HepG2 (cell line): ENCODE data around the gene YLPM1. TPM values are rescaled to one million over a fixed set of nuclear protein-coding genes. Genes with fewer than 3 reads are reported as not detected.

Experiments used
- ATAC-seq: fragments of 200-7000 bp; cut with Tn5 transposase; 3 replicates; pipeline ENCODE4 v1.9.1; 2020; ENCODE audit warnings: mild to moderate bottlenecking, moderate library complexity
- BruUV-seq: library from RNA; stranded (reverse); fragments of 400-500 nt; replicated peaks from 2 replicates; lab custom pipeline; 2021; lab: Mats Ljungman, UMichigan
- CTCF ChIA-PET: fragments of 300-600 bp; formaldehyde crosslinking; extraction: SDS; loops from one replicate; lab custom pipeline; 2021; ENCODE audit warnings: low total read pairs, inconsistent platforms, low intra/inter-chr PET ratio; lab: Yijun Ruan, JAX
- POLR2A ChIA-PET: fragments of 350-600 bp; sonication (Branson Sonifier 250); formaldehyde crosslinking; loops from one replicate; lab custom pipeline; 2020; ENCODE audit warnings: antibody characterized with exemption, inconsistent platforms; lab: Yijun Ruan, JAX
- DNase-seq: peaks from one replicate; pipeline ENCODE4 v3.0.0-alpha.2; 2015; ENCODE audit warnings: low spot score
- FAIRE-seq: peaks from 3 replicates; lab custom pipeline; 2011; peaks lifted over from hg19 to GRCh38; lab: Jason Lieb, UNC
- H2AFZ ChIP-seq: one replicate; pipeline ENCODE4 v1.6.1; 2011; ENCODE audit warnings: low read length, inconsistent platforms
- H3K27ac ChIP-seq: fragments of 300-600 bp; 3 replicates; pipeline ENCODE4 v1.8.0; 2011; ENCODE audit warnings: mixed run types, mild to moderate bottlenecking, mixed read lengths, low read length, inconsistent platforms; ENCODE audit not compliant: insufficient read depth; ENCODE audit errors: extremely low read length
- H3K27me3 ChIP-seq, 2 experiments: fragments of 200-600 bp in 1 of 2; 2 replicates in 1 of 2; 3 replicates in 1 of 2; pipeline versions ENCODE4 v1.6.0 to v1.8.0; 2011; ENCODE audit warnings: low read length in 2 of 2, mild to moderate bottlenecking in 2 of 2, moderate library complexity in 2 of 2, inconsistent platforms in 1 of 2; ENCODE audit not compliant: insufficient read depth in 2 of 2, control insufficient read depth in 1 of 2
- H3K36me3 ChIP-seq, 2 experiments: fragments of 200-600 bp in 1 of 2; replicated peaks in 1 of 2; 2 replicates in 1 of 2; 3 replicates in 1 of 2; pipeline versions ENCODE4 v1.5.1 to v1.8.0; 2011; ENCODE audit warnings: low read length in 2 of 2, inconsistent platforms in 1 of 2; ENCODE audit not compliant: insufficient read depth in 2 of 2, control insufficient read depth in 1 of 2
- H3K4me1 ChIP-seq: 2 replicates; pipeline ENCODE4 v1.5.1; 2012; ENCODE audit warnings: low read length, inconsistent platforms; ENCODE audit not compliant: insufficient read depth
- H3K4me2 ChIP-seq: 2 replicates; pipeline ENCODE4 v1.6.0; 2011; ENCODE audit warnings: low read depth, low read length, inconsistent platforms
- H3K4me3 ChIP-seq, 3 experiments: fragments of 200-600 bp in 1 of 3; sonication (generic), shearing (Covaris generic) in 1 of 3; replicated peaks in 1 of 3; 2 replicates each; pipeline ENCODE4 v1.5.1; 2011 to 2016; ENCODE audit warnings: low read length in 3 of 3, inconsistent platforms in 2 of 3, low read depth in 2 of 3, mild to moderate bottlenecking in 2 of 3, control low read depth in 1 of 3, mixed read lengths in 1 of 3; ENCODE audit not compliant: insufficient read depth in 1 of 3
- H3K79me2 ChIP-seq: one replicate; pipeline ENCODE4 v1.6.1; 2011; ENCODE audit warnings: low read length, inconsistent platforms; ENCODE audit not compliant: insufficient read depth
- H3K9ac ChIP-seq: 2 replicates; pipeline ENCODE4 v1.6.0; 2011; ENCODE audit warnings: mild to moderate bottlenecking, low read depth, low read length, inconsistent platforms; ENCODE audit not compliant: insufficient read depth
- H3K9me3 ChIP-seq: 2 replicates; pipeline ENCODE4 v1.5.1; 2012; ENCODE audit warnings: mild to moderate bottlenecking, low read length
- H4K20me1 ChIP-seq: 2 replicates; pipeline ENCODE4 v1.6.0; 2011; ENCODE audit warnings: inconsistent platforms, mild to moderate bottlenecking, low read length, moderate library complexity; ENCODE audit not compliant: insufficient read depth
- HNRNPH1 ChIP-seq: fragments of 200-400 bp; formaldehyde crosslinking; optimal IDR thresholded peaks from 2 replicates; pipeline ENCODE3; 2017; ENCODE audit warnings: mild to moderate bottlenecking, low read depth, low read length
- MIER2 ChIP-seq: IDR thresholded peaks from 2 replicates; pipeline ENCODE4 v1.6.1; 2016; ENCODE audit warnings: missing biosample characterization, missing genetic modification reagents
- MTF1 ChIP-seq: sonication (generic); formaldehyde crosslinking; IDR thresholded peaks from 2 replicates; pipeline ENCODE4 v1.5.0; 2020; ENCODE audit warnings: missing genetic modification reagents
- NFIC ChIP-seq: IDR thresholded peaks from 2 replicates; pipeline ENCODE4 v1.6.1; 2012; ENCODE audit warnings: mild to moderate bottlenecking, low read length, inconsistent platforms
- RNF2 ChIP-seq: fragments of 450-650 bp; conservative IDR thresholded peaks from 2 replicates; pipeline ENCODE4 v1.6.1; 2016; ENCODE audit warnings: low read depth
- SALL2 ChIP-seq: sonication (generic); formaldehyde crosslinking; IDR thresholded peaks from 2 replicates; pipeline ENCODE4 v1.8.1; 2023; ENCODE audit warnings: mild to moderate bottlenecking, missing genetic modification reagents, inconsistent platforms
- SIX1 ChIP-seq: sonication (generic); formaldehyde crosslinking; IDR thresholded peaks from 2 replicates; pipeline ENCODE4 v1.4.0; 2020; ENCODE audit warnings: missing genetic modification reagents, borderline replicate concordance
- SMAD3 ChIP-seq: sonication (generic); formaldehyde crosslinking; IDR thresholded peaks from 2 replicates; pipeline ENCODE4 v1.4.0; 2020; ENCODE audit warnings: missing genetic modification reagents
- TP53 ChIP-seq: sonication (generic); formaldehyde crosslinking; conservative IDR thresholded peaks from 2 replicates; pipeline ENCODE4 v1.4.0; 2020; ENCODE audit warnings: missing genetic modification reagents
- U2AF2 ChIP-seq: fragments of 200-400 bp; formaldehyde crosslinking; IDR thresholded peaks from 2 replicates; pipeline ENCODE4 v1.6.1; 2017; ENCODE audit warnings: low read depth, mild to moderate bottlenecking, low read length
- ZNF264 ChIP-seq: sonication (generic); formaldehyde crosslinking; IDR thresholded peaks from 2 replicates; pipeline ENCODE4 v1.4.0; 2020; ENCODE audit warnings: missing genetic modification reagents
- ZNF343 ChIP-seq: sonication (generic); formaldehyde crosslinking; IDR thresholded peaks from 2 replicates; pipeline ENCODE4 v1.4.0; 2020; ENCODE audit warnings: mild to moderate bottlenecking, missing genetic modification reagents
- ZNF629 ChIP-seq: sonication (generic); formaldehyde crosslinking; conservative IDR thresholded peaks from 2 replicates; pipeline ENCODE4 v1.5.0; 2020; ENCODE audit warnings: missing genetic modification reagents
- ZNF761 ChIP-seq: sonication (generic); formaldehyde crosslinking; conservative IDR thresholded peaks from 2 replicates; pipeline ENCODE4 v1.4.0; 2020; ENCODE audit warnings: mild to moderate bottlenecking, missing genetic modification reagents
- ZNF879 ChIP-seq: sonication (generic); formaldehyde crosslinking; IDR thresholded peaks from 2 replicates; pipeline ENCODE4 v1.8.1; 2023; ENCODE audit warnings: missing genetic modification reagents
- WGBS: methylation state at CpG from one replicate; pipeline ENCODE4 v1.1.6; 2017; ENCODE audit warnings: low lambda C conversion rate; 5-methylcytosine and 5-hydroxymethylcytosine counted together
- in situ Hi-C: cut with HindIII; loops from 2 replicates; pipeline ENCODE4 v1.10.0; 2017; ENCODE audit warnings: low pct_unique_long_range_greater_than_20kb; ENCODE audit not compliant: extremely low pct_ligation_motif_present
- intact Hi-C: fragments of 100-400 bp; cut with micrococcal nuclease; formaldehyde crosslinking; loops from one replicate; pipeline ENCODE4 v1.10.0; 2022; ENCODE audit not compliant: unreplicated experiment
- polyA plus RNA-seq, 8 experiments: library from polyadenylated mRNA; depleted of rRNA in 3 of 8; stranded (reverse) in 7 of 8; unstranded in 1 of 8; fragments of >200 nt; fragmentation: Illumina TruSeq in 4 of 8; extraction: Trizol in 4 of 8; gene quantifications; 2 replicates each; pipeline versions ENCODE4 v1.2.1 to v1.2.3, GENCODE V29; 2011 to 2016; ENCODE audit warnings: low read depth in 4 of 8, missing spikeins in 1 of 8, mixed read lengths in 1 of 8; ENCODE audit not compliant: insufficient read depth in 1 of 8
- total RNA-seq, 5 experiments: library from RNA; depleted of rRNA; stranded (reverse); fragments of >200 nt; fragmentation: Illumina TruSeq; extraction: Trizol; gene quantifications; 2 replicates each; pipeline ENCODE4 v1.2.3, GENCODE V29; 2016; ENCODE audit warnings: low read depth in 1 of 5
- TF ChIP-seq, protein P1 (sequence below): sonication (generic); formaldehyde crosslinking; IDR thresholded peaks from 2 replicates; pipeline ENCODE4; 2020; ENCODE audit warnings: missing genetic modification reagents, mild to moderate bottlenecking, borderline replicate concordance
- TF ChIP-seq, protein P2 (sequence below): IDR thresholded peaks from 2 replicates; pipeline ENCODE4 v1.6.1; 2012; ENCODE audit warnings: low read depth, low read length, improper control_type of control experiment

YLPM1 gene
- total and polyA plus RNA-seq, 2 of the 13 experiments (the other 11 are each of a cell fraction or from before 2014, with no cell fraction given) = 6.7 to 21.9 TPM

DNA sequence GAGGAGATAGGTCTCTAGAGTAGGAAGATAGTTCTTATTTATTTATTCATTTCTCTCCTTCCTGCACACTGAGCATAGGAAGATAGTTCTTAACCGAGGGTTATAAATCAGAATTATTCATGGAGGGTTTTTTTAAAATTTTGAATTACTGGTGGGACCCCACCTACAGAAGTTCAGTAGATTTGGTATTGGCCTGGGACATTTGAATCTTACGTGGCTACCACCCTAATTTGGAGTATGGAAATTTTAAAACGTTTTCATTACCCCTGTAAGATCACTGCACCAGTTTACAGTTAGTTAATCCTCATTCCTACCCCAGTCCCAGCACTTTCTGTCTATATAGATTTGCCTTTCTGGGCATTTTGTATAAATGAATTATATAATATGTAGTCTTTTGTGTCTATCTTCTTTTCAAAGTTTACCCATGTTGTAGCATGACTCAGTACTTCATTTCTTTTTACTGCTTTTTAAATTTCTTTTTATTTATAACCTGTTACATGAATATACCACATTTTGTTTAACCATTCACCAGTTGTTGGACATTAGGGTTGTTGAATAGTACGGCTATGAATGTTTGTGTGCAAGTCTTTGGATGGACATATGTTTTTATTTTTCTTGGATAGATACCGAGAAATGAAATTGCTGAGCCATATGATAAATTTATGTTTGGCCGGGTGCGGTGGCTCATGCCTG lies 44.9 kb downstream of the YLPM1 start:
- H3K4me3 ChIP-seq = no peak overlapping the region
- H3K79me2 ChIP-seq = no peaks in the 10 kb centered on the region
- BruUV-seq = no TSS peak
- no peak overlapping the region for H3K9ac ChIP-seq
- POLR2A ChIA-PET = no interaction called here
- FAIRE-seq (no peak), DNase-seq (no peak), ATAC-seq (no peak)
- intact Hi-C loops (no loop called here), in situ Hi-C loops (no loop called here)
- no peak overlapping the region for H3K4me2 ChIP-seq
- TF ChIP-seq NFIC (no peak), SMAD3 (CRISPR knock-in tag) (no peak), U2AF2 (no peak), ZNF264 (CRISPR knock-in tag) (no peak), MIER2 (CRISPR knock-in tag) (no peak), HNRNPH1 (no peak), TP53 (CRISPR knock-in tag) (no peak), ZNF879 (no peak), RNF2 (no peak), SIX1 (CRISPR knock-in tag) (no peak), SALL2 (CRISPR knock-in tag) (no peak), ZNF343 (CRISPR knock-in tag) (no peak), MTF1 (CRISPR knock-in tag) (no peak), ZNF629 (CRISPR knock-in tag) (no peak), ZNF761 (CRISPR knock-in tag) (no peak)
- TF ChIP-seq, protein P1, sequence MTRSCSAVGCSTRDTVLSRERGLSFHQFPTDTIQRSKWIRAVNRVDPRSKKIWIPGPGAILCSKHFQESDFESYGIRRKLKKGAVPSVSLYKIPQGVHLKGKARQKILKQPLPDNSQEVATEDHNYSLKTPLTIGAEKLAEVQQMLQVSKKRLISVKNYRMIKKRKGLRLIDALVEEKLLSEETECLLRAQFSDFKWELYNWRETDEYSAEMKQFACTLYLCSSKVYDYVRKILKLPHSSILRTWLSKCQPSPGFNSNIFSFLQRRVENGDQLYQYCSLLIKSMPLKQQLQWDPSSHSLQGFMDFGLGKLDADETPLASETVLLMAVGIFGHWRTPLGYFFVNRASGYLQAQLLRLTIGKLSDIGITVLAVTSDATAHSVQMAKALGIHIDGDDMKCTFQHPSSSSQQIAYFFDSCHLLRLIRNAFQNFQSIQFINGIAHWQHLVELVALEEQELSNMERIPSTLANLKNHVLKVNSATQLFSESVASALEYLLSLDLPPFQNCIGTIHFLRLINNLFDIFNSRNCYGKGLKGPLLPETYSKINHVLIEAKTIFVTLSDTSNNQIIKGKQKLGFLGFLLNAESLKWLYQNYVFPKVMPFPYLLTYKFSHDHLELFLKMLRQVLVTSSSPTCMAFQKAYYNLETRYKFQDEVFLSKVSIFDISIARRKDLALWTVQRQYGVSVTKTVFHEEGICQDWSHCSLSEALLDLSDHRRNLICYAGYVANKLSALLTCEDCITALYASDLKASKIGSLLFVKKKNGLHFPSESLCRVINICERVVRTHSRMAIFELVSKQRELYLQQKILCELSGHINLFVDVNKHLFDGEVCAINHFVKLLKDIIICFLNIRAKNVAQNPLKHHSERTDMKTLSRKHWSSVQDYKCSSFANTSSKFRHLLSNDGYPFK (CRISPR knock-in tag) = no peak
- TF ChIP-seq, protein P2, sequence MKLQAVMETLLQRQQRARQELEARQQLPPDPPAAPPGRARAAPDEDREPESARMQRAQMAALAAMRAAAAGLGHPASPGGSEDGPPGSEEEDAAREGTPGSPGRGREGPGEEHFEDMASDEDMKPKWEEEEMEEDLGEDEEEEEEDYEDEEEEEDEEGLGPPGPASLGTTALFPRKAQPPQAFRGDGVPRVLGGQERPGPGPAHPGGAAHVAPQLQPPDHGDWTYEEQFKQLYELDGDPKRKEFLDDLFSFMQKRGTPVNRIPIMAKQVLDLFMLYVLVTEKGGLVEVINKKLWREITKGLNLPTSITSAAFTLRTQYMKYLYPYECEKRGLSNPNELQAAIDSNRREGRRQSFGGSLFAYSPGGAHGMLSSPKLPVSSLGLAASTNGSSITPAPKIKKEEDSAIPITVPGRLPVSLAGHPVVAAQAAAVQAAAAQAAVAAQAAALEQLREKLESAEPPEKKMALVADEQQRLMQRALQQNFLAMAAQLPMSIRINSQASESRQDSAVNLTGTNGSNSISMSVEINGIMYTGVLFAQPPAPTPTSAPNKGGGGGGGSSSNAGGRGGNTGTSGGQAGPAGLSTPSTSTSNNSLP = no peak
- H3K36me3 ChIP-seq = peaks cover 17 to 59% of the 10 kb centered on the region in 2 experiments
- H3K27ac ChIP-seq = no peak overlapping the region
- 89% methylated on average over 7 of the region's 7 CpGs for WGBS
- no peak overlapping the region for H2AFZ ChIP-seq
- H3K27me3 ChIP-seq = no peaks in the 10 kb centered on the region
- CTCF ChIA-PET = no interaction called here
- H3K4me1 ChIP-seq = no peaks in the 10 kb centered on the region
- H3K9me3 ChIP-seq = no peaks in the 10 kb centered on the region
- no peaks in the 10 kb centered on the region for H4K20me1 ChIP-seq
